ENCODE results near the gene PKHD1.

Gene PKHD1, protein sequence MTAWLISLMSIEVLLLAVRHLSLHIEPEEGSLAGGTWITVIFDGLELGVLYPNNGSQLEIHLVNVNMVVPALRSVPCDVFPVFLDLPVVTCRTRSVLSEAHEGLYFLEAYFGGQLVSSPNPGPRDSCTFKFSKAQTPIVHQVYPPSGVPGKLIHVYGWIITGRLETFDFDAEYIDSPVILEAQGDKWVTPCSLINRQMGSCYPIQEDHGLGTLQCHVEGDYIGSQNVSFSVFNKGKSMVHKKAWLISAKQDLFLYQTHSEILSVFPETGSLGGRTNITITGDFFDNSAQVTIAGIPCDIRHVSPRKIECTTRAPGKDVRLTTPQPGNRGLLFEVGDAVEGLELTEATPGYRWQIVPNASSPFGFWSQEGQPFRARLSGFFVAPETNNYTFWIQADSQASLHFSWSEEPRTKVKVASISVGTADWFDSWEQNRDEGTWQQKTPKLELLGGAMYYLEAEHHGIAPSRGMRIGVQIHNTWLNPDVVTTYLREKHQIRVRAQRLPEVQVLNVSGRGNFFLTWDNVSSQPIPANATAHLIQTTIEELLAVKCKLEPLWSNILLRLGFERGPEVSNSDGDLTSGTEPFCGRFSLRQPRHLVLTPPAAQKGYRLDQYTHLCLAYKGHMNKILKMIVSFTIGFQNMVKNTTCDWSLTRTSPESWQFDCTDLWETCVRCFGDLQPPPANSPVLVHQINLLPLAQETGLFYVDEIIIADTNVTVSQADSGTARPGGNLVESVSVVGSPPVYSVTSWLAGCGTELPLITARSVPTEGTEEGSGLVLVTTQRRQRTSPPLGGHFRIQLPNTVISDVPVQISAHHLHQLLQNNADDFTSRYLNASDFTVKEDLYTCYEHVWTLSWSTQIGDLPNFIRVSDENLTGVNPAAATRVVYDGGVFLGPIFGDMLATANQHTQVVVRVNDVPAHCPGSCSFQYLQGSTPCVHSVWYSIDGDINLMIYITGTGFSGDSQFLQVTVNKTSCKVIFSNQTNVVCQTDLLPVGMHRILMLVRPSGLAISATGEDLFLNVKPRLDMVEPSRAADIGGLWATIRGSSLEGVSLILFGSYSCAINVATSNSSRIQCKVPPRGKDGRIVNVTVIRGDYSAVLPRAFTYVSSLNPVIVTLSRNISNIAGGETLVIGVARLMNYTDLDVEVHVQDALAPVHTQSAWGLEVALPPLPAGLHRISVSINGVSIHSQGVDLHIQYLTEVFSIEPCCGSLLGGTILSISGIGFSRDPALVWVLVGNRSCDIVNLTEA (N-terminal part only)

DNA sequence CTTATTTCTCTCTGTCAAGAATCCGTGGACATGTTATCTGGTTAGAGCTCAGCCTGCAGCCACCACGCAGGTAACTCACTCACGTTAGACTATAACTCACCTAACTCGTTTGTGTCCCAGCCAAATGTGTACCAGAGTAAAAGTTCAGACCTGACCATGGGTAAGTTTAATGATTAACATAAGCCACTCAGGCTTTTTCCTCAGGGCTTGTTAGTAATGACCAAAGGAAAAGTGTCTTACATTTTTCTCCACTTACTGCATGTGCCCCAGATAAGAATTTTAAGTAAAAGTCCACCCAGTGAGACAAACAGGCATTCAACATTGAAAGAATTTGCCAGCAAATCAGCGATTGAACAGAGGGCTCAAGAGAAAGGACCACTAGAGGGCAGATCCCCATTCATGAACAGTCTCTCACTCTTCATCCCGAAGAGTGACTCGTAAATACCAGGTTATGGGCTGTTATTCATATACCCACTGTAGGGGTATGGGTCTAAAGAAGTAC lies at the start of gene PKHD1:
TSS of gene PKHD1 (minus strand) at position 116 of the 502 bp plus-strand sequence. CDS start 2,680 bp downstream, outside the sequence.
- DNase-seq: no peak

GRCh38 chr6:52136934-52137467 lies 49.6 kb upstream of the PKHD1 start:
- no peak for DNase-seq

GRCh38 chr6:52136055-52136454 lies 48.6 kb upstream of the PKHD1 start:
- DNase-seq: no peak

GRCh38 chr6:52135217-52135616 lies 47.8 kb upstream of the PKHD1 start:
- no peak for DNase-seq

- no peak for DNase-seq
Observed at GRCh38 chr6:52134011-52134410, 46.6 kb upstream of the PKHD1 start.

- DNase-seq: no peak
Observed at GRCh38 chr6:52133324-52133723, 45.9 kb upstream of the PKHD1 start.

DNA sequence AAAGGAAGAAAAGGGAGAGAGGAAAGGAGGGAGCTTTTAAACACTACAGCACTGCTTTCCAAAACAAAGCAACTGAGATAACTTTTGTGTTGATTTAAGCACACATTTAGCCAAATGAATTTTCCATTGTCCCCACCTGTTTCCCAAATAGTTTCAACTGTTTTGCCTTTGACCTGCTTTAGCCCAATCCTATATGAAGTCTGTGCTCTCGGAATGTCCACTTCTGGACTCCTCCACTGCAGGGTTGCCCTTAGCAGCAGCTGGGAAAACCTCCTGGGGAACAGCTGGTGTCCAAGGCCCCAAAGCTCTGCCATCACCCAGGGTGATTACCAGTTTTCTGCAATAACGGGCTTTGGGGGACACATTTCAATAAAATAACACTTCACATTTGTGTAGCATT lies 44.9 kb upstream of the PKHD1 start:
- DNase-seq: no peak

DNA sequence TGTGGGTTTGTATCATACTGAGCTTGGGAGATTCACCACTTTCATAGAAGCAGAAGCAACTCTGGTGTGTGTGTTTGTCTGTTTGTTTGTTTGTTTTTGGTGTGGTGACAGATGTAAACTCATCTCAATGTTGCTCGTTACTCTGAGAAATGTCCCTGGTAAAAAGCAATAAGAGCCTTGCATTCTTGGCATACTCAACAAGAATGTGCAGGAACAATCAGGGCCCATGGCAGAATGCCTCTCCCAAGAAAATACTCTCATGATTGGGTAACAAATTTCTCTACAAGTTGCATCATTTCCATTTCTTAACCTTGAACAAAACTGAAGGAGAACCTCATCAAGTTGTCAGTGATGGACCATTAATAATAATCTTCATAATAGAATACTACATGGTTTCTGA lies 43.0 kb upstream of the PKHD1 start:
- DNase-seq: no peak

- no peak for DNase-seq
Observed at GRCh38 chr6:52127957-52128356, 40.5 kb upstream of the PKHD1 start.

- no peak for DNase-seq
Observed at GRCh38 chr6:52126231-52126630, 38.8 kb upstream of the PKHD1 start.

- DNase-seq: no peak
Observed at GRCh38 chr6:52125572-52125971, 38.2 kb upstream of the PKHD1 start.

- DNase-seq: no peak
Observed at GRCh38 chr6:52125139-52125538, 37.7 kb upstream of the PKHD1 start.

DNA sequence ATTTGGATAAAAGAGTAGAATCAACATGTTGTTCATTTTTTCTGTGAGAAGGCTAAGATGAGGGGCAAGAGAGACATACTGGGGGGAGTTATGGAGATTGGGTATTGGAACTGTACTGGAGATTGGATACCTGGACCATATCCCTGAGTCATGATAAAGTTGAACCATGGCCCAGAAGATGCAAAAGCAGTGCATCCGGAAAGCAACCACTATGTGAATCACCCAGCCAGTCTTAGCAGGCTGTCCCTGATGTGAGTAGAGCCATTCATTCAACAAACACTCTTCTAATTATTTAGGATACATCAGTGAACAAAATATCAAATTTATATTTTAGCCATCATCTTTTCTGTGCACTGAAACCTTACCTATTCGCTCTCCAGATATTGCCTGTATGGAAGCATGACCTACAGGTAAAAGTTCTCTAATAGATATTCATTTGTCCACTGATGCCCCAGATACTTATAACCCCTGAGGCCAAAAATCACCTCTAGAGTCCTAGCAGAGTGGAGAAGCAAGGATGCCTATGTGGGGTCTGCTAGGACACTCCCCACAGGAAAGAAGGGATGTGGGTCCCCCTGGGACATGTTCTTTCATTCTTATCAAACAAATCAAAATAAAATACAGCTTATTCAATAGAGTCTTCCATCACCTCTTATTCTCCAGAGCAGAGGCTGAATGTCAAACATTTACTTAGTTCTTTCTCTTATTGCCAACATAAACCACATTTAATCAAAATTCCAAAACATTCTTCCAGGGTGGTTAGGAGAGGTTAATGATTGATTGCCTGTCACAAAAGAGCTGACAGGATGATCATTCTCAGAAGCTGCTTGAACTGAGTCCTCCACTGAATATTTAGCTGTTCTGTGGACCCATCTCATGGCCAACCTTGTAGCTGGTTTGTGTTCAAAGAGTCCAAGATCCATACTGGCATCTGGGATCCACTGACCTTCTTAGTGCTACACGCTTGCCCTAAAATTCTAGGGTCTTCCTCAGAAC lies 37.0 kb upstream of the PKHD1 start:
- DNase-seq: no peak

DNA sequence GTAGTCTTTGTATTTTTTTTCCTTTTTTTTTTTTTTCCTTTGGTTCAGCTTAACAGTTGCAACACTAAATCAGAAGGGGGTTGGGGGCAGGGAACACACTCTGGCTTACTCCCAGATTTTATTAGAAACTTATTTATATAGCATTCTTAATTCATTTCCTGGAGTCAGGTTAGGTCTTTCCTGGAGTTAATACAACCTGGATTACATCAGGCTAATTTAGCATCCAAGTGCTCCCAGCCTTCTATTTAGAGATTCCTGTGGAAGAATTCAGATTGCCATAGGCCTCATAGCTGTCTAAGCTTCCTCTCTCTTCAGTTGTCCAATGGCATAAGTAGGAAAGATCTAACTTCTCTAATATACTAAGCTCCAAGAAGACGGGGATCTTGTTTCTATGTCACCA lies 35.8 kb upstream of the PKHD1 start:
- no peak for DNase-seq

GRCh38 chr6:52117352-52117751 lies 29.9 kb upstream of the PKHD1 start:
- no peak for DNase-seq

DNA sequence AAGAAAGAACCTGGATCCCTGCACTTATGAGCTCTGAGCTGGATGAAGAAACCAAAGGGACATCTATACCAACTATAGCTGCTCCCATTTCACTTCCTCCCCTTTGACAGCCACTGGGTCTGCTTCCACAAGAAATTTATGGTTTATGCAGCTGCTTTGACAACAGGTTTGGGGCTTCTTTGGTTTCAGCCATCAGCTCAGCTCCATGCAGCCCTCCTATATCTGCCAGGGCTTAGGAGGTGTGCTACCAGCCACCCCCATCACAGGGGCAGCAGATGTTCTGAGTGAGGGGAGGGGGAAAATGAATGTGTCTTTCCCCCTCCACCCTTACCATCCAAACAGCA lies 29.2 kb upstream of the PKHD1 start:
- DNase-seq: no peak

GRCh38 chr6:52115891-52116604 lies 28.6 kb upstream of the PKHD1 start:
- DNase-seq: no peak

- no peak for DNase-seq
Observed at GRCh38 chr6:52115145-52115741, 27.8 kb upstream of the PKHD1 start.

DNA sequence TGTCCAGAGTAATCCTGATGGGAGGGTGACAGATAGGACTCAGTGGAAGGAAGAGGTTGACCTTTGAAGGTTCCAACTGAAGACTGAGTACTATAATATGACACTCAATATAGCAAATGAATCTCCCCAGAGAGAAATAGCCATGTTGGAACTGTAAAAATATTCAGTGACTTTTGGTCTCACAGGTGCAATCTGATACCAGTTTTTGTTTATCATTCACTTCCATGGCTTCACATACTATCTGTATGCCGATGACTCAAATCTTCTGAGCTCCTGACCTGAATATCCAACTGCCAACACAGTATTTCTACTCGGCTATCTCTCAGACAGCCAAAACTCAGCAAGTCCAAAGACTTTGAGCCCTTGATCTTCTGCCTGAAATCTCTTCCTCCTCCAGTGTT lies 21.8 kb upstream of the PKHD1 start:
- DNase-seq: no peak

Measured in amygdala (tissue), 56 donors.